Activated T-helper 17 cell treated with anti-CD3 and anti-CD28 coated beads, Interleukin-2, amount 50 U/mL, for 72 hours (primary cell): ENCODE data around the gene PASK. TPM values are rescaled to one million over a fixed set of nuclear protein-coding genes. Genes with fewer than 3 reads are reported as not detected.
A peak's percentile ranks its signal among the peaks of the same experiment; 100 is the strongest.

Experiments
- ATAC-seq: fragments of 150-1000 bp; cut with Tn5 transposase; replicated peaks from 2 replicates; pipeline ENCODE4 v1.10.0; 2021; ENCODE audit warnings: mild to moderate bottlenecking, moderate library complexity
- H3K27ac Mint-ChIP-seq: one replicate; pipeline ENCODE4 v1.8.0; 2022; ENCODE audit warnings: mixed read lengths
- H3K27me3 Mint-ChIP-seq: one replicate; pipeline ENCODE4 v1.8.0; 2022; ENCODE audit warnings: mixed read lengths
- H3K36me3 Mint-ChIP-seq: one replicate; pipeline ENCODE4 v1.8.0; 2022; ENCODE audit warnings: low read depth, mild to moderate bottlenecking, mixed read lengths
- H3K4me1 Mint-ChIP-seq: one replicate; pipeline ENCODE4 v1.8.0; 2022; ENCODE audit warnings: mixed read lengths
- H3K4me3 Mint-ChIP-seq: one replicate; pipeline ENCODE4 v1.8.0; 2022; ENCODE audit warnings: mild to moderate bottlenecking, mixed read lengths
- H3K9me3 Mint-ChIP-seq: one replicate; pipeline ENCODE4 v1.8.0; 2022; ENCODE audit warnings: mixed read lengths
- total RNA-seq, 2 donors: library from RNA; stranded (reverse); gene quantifications; one replicate each; pipeline ENCODE4 v1.2.3, GENCODE V29; 2022

PASK gene
- total RNA-seq, 2 donors from 2014 or later = 71.0 to 73.6 TPM

GRCh38 chr2:241116606-241117560, 32.4 kb downstream of the PASK start:
- H3K27ac Mint-ChIP-seq = no peak overlapping the region
- no peak overlapping the region for H3K4me3 Mint-ChIP-seq
- peaks cover 75% of the 10 kb centered on the region for H3K36me3 Mint-ChIP-seq
- peaks cover 14% of the 10 kb centered on the region for H3K4me1 Mint-ChIP-seq
- no peaks in the 10 kb centered on the region for H3K9me3 Mint-ChIP-seq
- no peak for ATAC-seq
- H3K27me3 Mint-ChIP-seq = no peaks in the 10 kb centered on the region

- H3K9me3 Mint-ChIP-seq = no peaks in the 10 kb centered on the region
- H3K4me1 Mint-ChIP-seq = peaks cover 16% of the 10 kb centered on the region
- ATAC-seq = no peak
- no peaks in the 10 kb centered on the region for H3K27me3 Mint-ChIP-seq
- peak overlapping the region; percentile 7 for H3K27ac Mint-ChIP-seq
- peaks cover 72% of the 10 kb centered on the region for H3K36me3 Mint-ChIP-seq
- no peak overlapping the region for H3K4me3 Mint-ChIP-seq
These were observed 33.9 kb downstream of the PASK start for GRCh38 chr2:241115361-241115760.

GRCh38 chr2:241114836-241115235, 34.4 kb downstream of the PASK start:
- Mint-ChIP-seq H3K9me3 (no peaks in the 10 kb centered on the region), H3K27ac (peak overlapping the region; percentile 7), H3K4me3 (no peak overlapping the region), H3K27me3 (no peaks in the 10 kb centered on the region), H3K4me1 (peaks cover 21% of the 10 kb centered on the region), H3K36me3 (peaks cover 72% of the 10 kb centered on the region)
- no peak for ATAC-seq

GRCh38 chr2:241112592-241112991, 36.7 kb downstream of the PASK start:
- no peaks in the 10 kb centered on the region for H3K27me3 Mint-ChIP-seq
- H3K36me3 Mint-ChIP-seq = peaks cover 78% of the 10 kb centered on the region
- peaks cover 34% of the 10 kb centered on the region for H3K4me1 Mint-ChIP-seq
- H3K9me3 Mint-ChIP-seq = no peaks in the 10 kb centered on the region
- peak overlapping the region; percentile 88 for H3K27ac Mint-ChIP-seq
- ATAC-seq = peak; percentile 76
- H3K4me3 Mint-ChIP-seq = peak overlapping the region; percentile 79

- no peaks in the 10 kb centered on the region for H3K9me3 Mint-ChIP-seq
- no peak for ATAC-seq
- peak overlapping the region; percentile 88 for H3K27ac Mint-ChIP-seq
- peaks cover 34% of the 10 kb centered on the region for H3K4me1 Mint-ChIP-seq
- H3K4me3 Mint-ChIP-seq = peak overlapping the region; percentile 79
- H3K36me3 Mint-ChIP-seq = peaks cover 76% of the 10 kb centered on the region
- H3K27me3 Mint-ChIP-seq = no peaks in the 10 kb centered on the region
These were observed 37.2 kb downstream of the PASK start for GRCh38 chr2:241112046-241112445.

GRCh38 chr2:241111440-241111805, 37.8 kb downstream of the PASK start:
- peak; percentile 18 for ATAC-seq
- H3K27ac Mint-ChIP-seq = peak overlapping the region; percentile 88
- no peaks in the 10 kb centered on the region for H3K9me3 Mint-ChIP-seq
- H3K4me3 Mint-ChIP-seq = peak overlapping the region; percentile 79
- peaks cover 34% of the 10 kb centered on the region for H3K4me1 Mint-ChIP-seq
- no peaks in the 10 kb centered on the region for H3K27me3 Mint-ChIP-seq
- peaks cover 76% of the 10 kb centered on the region for H3K36me3 Mint-ChIP-seq

GRCh38 chr2:241110607-241111439, 38.4 kb downstream of the PASK start:
- Mint-ChIP-seq H3K27ac (peak overlapping the region; percentile 88), H3K27me3 (no peaks in the 10 kb centered on the region), H3K9me3 (no peaks in the 10 kb centered on the region), H3K4me3 (peak overlapping the region; percentile 79), H3K36me3 (peaks cover 70% of the 10 kb centered on the region), H3K4me1 (peaks cover 34% of the 10 kb centered on the region)
- ATAC-seq = peak; percentile 12

- H3K9me3 Mint-ChIP-seq = no peaks in the 10 kb centered on the region
- peaks cover 31% of the 10 kb centered on the region for H3K4me1 Mint-ChIP-seq
- no peaks in the 10 kb centered on the region for H3K27me3 Mint-ChIP-seq
- peak overlapping the region; percentile 88 for H3K27ac Mint-ChIP-seq
- peaks cover 64% of the 10 kb centered on the region for H3K36me3 Mint-ChIP-seq
- H3K4me3 Mint-ChIP-seq = peak overlapping the region; percentile 79
- no peak for ATAC-seq
These were observed 39.1 kb downstream of the PASK start for GRCh38 chr2:241110089-241110606.

GRCh38 chr2:241109210-241110088, 39.8 kb downstream of the PASK start:
- Mint-ChIP-seq H3K27me3 (no peaks in the 10 kb centered on the region), H3K27ac (peak overlapping the region; percentile 88), H3K9me3 (no peaks in the 10 kb centered on the region), H3K36me3 (peaks cover 57% of the 10 kb centered on the region), H3K4me3 (peak overlapping the region; percentile 79), H3K4me1 (peaks cover 29% of the 10 kb centered on the region)
- peak; percentile 49 for ATAC-seq

- no peak for ATAC-seq
- H3K4me1 Mint-ChIP-seq = peaks cover 29% of the 10 kb centered on the region
- H3K36me3 Mint-ChIP-seq = peaks cover 49% of the 10 kb centered on the region
- peak overlapping the region; percentile 79 for H3K4me3 Mint-ChIP-seq
- no peaks in the 10 kb centered on the region for H3K9me3 Mint-ChIP-seq
- H3K27ac Mint-ChIP-seq = peak overlapping the region; percentile 88
- H3K27me3 Mint-ChIP-seq = no peaks in the 10 kb centered on the region
These were observed 40.7 kb downstream of the PASK start for GRCh38 chr2:241108271-241109209.

- peaks cover 54% of the 10 kb centered on the region for H3K36me3 Mint-ChIP-seq
- no peaks in the 10 kb centered on the region for H3K9me3 Mint-ChIP-seq
- ATAC-seq = no peak
- H3K4me1 Mint-ChIP-seq = peaks cover 23% of the 10 kb centered on the region
- peak overlapping the region; percentile 79 for H3K4me3 Mint-ChIP-seq
- H3K27ac Mint-ChIP-seq = peak overlapping the region; percentile 88
- H3K27me3 Mint-ChIP-seq = no peaks in the 10 kb centered on the region
These were observed 42.1 kb downstream of the PASK start for GRCh38 chr2:241107031-241107783.

- Mint-ChIP-seq H3K27ac (no peak overlapping the region), H3K4me3 (no peak overlapping the region), H3K36me3 (peaks cover 57% of the 10 kb centered on the region), H3K27me3 (no peaks in the 10 kb centered on the region), H3K9me3 (no peaks in the 10 kb centered on the region), H3K4me1 (peaks cover 18% of the 10 kb centered on the region)
- ATAC-seq = no peak
These were observed 43.6 kb downstream of the PASK start for GRCh38 chr2:241105641-241106040.
